Testis (tissue), 3 donors: ENCODE data around the gene CLPX. TPM values are rescaled to one million over a fixed set of nuclear protein-coding genes. Genes with fewer than 3 reads are reported as not detected.

Source experiments
- DNase-seq: peaks from one replicate; pipeline ENCODE4 v3.0.0-alpha.2; 2019
- H3K27ac ChIP-seq, 2 donors: fragments of 200-600 bp; sonication (generic); one replicate each; pipeline ENCODE4 v1.5.1; 2019
- H3K27me3 ChIP-seq: fragments of 200-600 bp; sonication (generic); one replicate; pipeline ENCODE4 v1.5.1; 2019
- H3K36me3 ChIP-seq: fragments of 200-600 bp; sonication (generic); one replicate; pipeline ENCODE4 v1.5.1; 2017; ENCODE audit warnings: low read depth; ENCODE audit errors: missing control alignments
- H3K4me1 ChIP-seq: fragments of 200-600 bp; sonication (generic); one replicate; pipeline ENCODE4 v1.5.1; 2019
- H3K4me3 ChIP-seq, 2 donors: fragments of 200-600 bp; sonication (generic); one replicate each; pipeline ENCODE4 v1.5.1; 2017 to 2019
- H3K9me3 ChIP-seq: fragments of 200-600 bp; sonication (generic); one replicate; pipeline ENCODE4 v1.5.1; 2017
- POLR2A ChIP-seq: fragments of 450-650 bp; IDR thresholded peaks from one replicate; pipeline ENCODE4 v1.6.1; 2017; ENCODE audit warnings: antibody characterized with exemption, mild to moderate bottlenecking, moderate library complexity
- WGBS, 2 donors: methylation state at CpG; one replicate each; pipeline ENCODE4 v1.1.5; 2018; 5-methylcytosine and 5-hydroxymethylcytosine counted together
- intact Hi-C: fragments of 100-400 bp; cut with DNase I; formaldehyde crosslinking; loops from one replicate; pipeline ENCODE4 v1.15.1; 2023; ENCODE audit warnings: low total_unique reads
- polyA plus RNA-seq: library from polyadenylated mRNA; stranded (reverse); fragments of 350-450 nt; fragmentation: Illumina TruSeq; extraction: RNeasy Lipid Tissue Mini Kit (QIAGEN cat#74804); gene quantifications from one replicate; pipeline ENCODE4 v1.2.3, GENCODE V29; 2014; ENCODE audit warnings: low read depth, low replicate concordance; ENCODE audit not compliant: insufficient read depth
- total RNA-seq, 2 donors: library from RNA; depleted of rRNA; stranded (reverse); fragments of >200 nt; gene quantifications; one replicate each; pipeline ENCODE4 v1.2.3, GENCODE V29; 2016
- TF ChIP-seq, protein P1 (sequence below), 3 experiments: fragments of 450-650 bp in 2 of 3; fragments of 200-600 bp in 1 of 3; sonication (generic) in 1 of 3; IDR thresholded peaks; one replicate each; pipeline ENCODE4 v1.5.1; 2016 to 2019; ENCODE audit warnings: antibody characterized with exemption in 3 of 3, mild to moderate bottlenecking in 2 of 3, moderate library complexity in 1 of 3

The CLPX gene
- total and polyA plus RNA-seq, 3 donors from 2014 or later = 60.4 to 89.4 (median 75.8) TPM

DNA sequence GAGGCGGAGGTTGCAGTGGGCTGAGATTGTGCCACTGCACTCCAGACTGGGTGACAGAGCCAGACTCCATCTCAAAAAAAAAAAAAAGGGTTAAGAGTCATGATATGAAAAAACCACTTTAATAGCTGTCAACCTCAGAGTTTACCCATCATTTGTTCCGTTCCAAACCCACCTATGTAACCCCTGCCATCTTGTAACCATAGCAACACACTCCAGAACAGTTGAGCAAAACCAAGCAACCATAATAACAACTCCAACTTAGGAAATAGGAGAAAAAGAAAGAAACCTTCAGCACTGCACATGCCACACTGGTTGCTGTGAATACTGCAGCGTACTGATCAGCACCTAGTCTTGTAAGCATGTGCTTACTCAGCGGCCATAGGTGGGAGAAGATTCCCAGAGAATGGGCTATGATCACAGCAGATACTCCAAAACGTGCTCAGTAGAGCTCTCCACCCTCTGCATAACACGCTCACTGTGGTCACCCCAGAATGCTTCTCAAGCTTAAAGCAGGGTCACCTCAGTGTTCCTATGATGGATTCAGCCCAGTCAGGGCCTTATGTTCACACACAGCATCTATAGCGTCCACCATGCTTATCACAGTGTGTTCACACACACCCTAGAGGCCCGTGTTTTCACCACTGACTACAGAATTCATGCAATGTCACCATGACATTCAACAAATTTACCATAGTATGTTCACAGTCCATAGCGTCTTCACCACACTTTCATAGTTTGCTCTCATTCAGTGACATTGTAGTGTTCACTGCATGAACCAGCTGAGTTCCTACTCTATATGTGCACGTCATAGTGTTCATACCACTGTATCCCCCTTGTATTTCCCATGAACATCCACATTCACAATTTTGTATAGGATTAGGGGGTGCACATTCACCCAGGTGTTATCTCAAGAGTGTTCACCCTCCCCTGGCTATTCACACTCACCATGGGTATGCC lies 32.7 kb upstream of the CLPX start:
- intact Hi-C loops = no loop called here
- WGBS, 2 donors = 82 to 90% methylated on average over 9 to 10 of the region's 10 CpGs
- no peak for TF ChIP-seq POLR2A
- TF ChIP-seq, protein P1, sequence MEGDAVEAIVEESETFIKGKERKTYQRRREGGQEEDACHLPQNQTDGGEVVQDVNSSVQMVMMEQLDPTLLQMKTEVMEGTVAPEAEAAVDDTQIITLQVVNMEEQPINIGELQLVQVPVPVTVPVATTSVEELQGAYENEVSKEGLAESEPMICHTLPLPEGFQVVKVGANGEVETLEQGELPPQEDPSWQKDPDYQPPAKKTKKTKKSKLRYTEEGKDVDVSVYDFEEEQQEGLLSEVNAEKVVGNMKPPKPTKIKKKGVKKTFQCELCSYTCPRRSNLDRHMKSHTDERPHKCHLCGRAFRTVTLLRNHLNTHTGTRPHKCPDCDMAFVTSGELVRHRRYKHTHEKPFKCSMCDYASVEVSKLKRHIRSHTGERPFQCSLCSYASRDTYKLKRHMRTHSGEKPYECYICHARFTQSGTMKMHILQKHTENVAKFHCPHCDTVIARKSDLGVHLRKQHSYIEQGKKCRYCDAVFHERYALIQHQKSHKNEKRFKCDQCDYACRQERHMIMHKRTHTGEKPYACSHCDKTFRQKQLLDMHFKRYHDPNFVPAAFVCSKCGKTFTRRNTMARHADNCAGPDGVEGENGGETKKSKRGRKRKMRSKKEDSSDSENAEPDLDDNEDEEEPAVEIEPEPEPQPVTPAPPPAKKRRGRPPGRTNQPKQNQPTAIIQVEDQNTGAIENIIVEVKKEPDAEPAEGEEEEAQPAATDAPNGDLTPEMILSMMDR (IDR thresholded peaks at IDR 0.05) = no peak

DNA sequence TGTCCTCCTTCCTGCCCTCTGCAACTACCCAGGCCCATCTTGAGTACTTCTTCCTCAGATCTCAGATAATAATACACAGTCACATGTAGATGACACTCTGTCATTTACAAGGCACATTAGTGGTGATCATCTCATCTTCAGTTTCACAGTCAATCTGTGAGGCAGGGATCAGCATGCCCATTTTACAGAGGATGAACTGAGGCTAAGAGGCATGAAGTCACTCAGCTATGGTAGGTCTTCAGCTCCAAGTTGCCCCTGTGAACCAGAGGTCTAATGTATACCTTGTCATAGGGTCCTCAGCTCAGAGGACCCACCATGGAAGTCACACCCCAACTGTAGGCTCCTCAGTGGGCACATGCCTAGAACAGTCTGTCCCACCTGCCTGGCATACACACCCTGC lies 30.4 kb upstream of the CLPX start:
- Histone ChIP-seq H3K36me3 (no peaks in the 10 kb centered on the region), H3K27ac (no peak overlapping the region), H3K27me3 (no peaks in the 10 kb centered on the region), H3K4me1 (peaks cover 34% of the 10 kb centered on the region), H3K9me3 (no peaks in the 10 kb centered on the region), H3K4me3 (no peak overlapping the region)
- intact Hi-C loops = no loop called here
- no peak for DNase-seq
- no peak for TF ChIP-seq POLR2A

More for the DNA sequence above, 32.7 kb upstream of the CLPX start:
- no peaks in the 10 kb centered on the region for H3K36me3 ChIP-seq
- no peak overlapping the region for H3K4me3 ChIP-seq
- no peak overlapping the region for H3K27ac ChIP-seq
- no peaks in the 10 kb centered on the region for H3K27me3 ChIP-seq
- H3K9me3 ChIP-seq = no peaks in the 10 kb centered on the region
- H3K4me1 ChIP-seq = peaks cover 22% of the 10 kb centered on the region
- no peak for DNase-seq

DNA sequence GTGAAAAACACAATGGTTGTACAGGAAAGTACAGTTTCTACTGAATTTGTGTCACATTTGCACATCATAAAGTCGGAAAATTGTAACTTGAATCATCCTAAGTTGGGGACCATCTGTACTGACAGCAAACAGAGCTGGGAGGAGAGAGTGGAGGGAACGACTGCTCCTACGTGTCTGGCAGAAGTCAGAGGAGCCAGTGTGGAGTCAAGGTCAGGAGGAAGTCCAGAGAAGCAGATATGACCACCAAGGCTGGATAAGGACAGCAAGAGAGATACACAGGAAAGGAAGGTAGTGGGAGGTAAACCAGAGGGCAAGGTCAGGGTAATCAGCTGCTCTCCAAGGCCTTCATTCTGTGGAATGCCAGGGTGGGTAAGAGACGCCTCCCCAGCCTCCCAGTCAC lies 28.9 kb upstream of the CLPX start:
- peaks cover 48% of the 10 kb centered on the region for H3K4me1 ChIP-seq
- TF ChIP-seq, protein P1 (IDR thresholded peaks at IDR 0.05) = no peak
- TF ChIP-seq POLR2A = no peak
- no peaks in the 10 kb centered on the region for H3K9me3 ChIP-seq
- WGBS, 2 donors = 36 to 56% methylated on average over 4 of the region's 4 CpGs
- no peaks in the 10 kb centered on the region for H3K36me3 ChIP-seq
- H3K4me3 ChIP-seq = no peak overlapping the region
- peak; percentile 66 for DNase-seq
- H3K27me3 ChIP-seq = no peaks in the 10 kb centered on the region
- peak overlapping the region in 1 of 2 donors; percentile 66 for H3K27ac ChIP-seq
- intact Hi-C loops = no loop called here

DNA sequence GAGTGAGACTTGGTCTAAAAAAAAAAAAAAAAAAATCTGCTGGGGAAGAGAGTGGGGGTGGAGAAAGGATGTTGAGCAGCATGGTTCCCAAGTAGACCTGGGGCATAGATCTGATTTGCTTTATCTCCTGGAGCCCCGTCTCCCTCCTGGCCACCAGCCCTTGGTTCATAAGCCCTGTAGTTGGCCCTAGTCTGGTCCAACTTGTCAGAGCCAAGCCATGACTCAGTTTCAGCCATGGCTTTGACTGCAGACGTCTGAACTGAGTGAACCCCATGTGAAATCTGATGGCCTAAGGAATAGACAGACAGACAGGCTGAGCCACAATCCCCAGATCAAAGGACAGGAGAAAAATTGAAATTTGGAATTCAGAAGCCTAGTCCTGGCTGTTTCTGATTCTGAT lies 28.1 kb upstream of the CLPX start:
- no peak for DNase-seq
- 36 to 39% methylated on average over 2 of the region's 2 CpGs for WGBS, 2 donors
- intact Hi-C loops = no loop called here

DNA sequence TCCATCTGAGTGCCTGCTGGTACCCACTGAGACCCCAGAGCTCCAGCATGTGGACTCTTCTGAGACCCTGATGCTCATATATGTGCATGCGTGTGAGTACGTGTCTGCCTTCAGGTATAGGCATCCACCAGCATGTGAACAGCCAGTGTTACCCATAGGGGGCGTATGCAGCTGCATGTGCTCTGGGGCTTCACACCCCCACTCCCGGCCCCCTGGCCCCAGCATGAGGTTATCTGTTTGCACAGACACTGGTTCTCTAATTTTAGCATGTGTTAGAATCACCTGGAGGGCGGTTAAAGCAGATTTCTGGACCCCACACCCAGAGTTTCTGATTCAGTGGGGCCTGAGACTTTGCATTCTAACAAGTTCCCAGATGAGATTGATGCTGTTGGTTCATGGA lies 27.0 kb upstream of the CLPX start:
- H3K27ac ChIP-seq = peak overlapping the region; percentile 6 to 75
- TF ChIP-seq, protein P1 (IDR thresholded peaks at IDR 0.05) = no peak
- no peak for TF ChIP-seq POLR2A
- peaks cover 56% of the 10 kb centered on the region for H3K4me1 ChIP-seq
- intact Hi-C loops = no loop called here
- no peaks in the 10 kb centered on the region for H3K36me3 ChIP-seq
- DNase-seq = no peak
- 83 to 86% methylated on average over 2 to 5 of the region's 5 CpGs for WGBS, 2 donors
- H3K9me3 ChIP-seq = no peaks in the 10 kb centered on the region
- H3K27me3 ChIP-seq = no peaks in the 10 kb centered on the region
- H3K4me3 ChIP-seq = no peak overlapping the region

More for the DNA sequence above, 28.1 kb upstream of the CLPX start:
- no peaks in the 10 kb centered on the region for H3K9me3 ChIP-seq
- H3K36me3 ChIP-seq = no peaks in the 10 kb centered on the region
- H3K27me3 ChIP-seq = no peaks in the 10 kb centered on the region
- TF ChIP-seq, protein P1 (IDR thresholded peaks at IDR 0.05) = no peak
- TF ChIP-seq POLR2A = no peak
- H3K4me1 ChIP-seq = peaks cover 54% of the 10 kb centered on the region
- no peak overlapping the region for H3K4me3 ChIP-seq
- no peak overlapping the region for H3K27ac ChIP-seq
